GM18505 (cell line): ENCODE data around the gene NRF1.

Experiments used
- ATAC-seq: cut with Tn5 transposase; IDR thresholded peaks from one replicate; pipeline ENCODE4 v1.9.1; 2021; ENCODE audit not compliant: unreplicated experiment
- POLR2A ChIP-seq: IDR thresholded peaks from 4 replicates; pipeline ENCODE4 v1.6.1; 2011; ENCODE audit warnings: borderline replicate concordance; ENCODE audit not compliant: insufficient read depth, insufficient read length; ENCODE audit errors: extremely low read depth

The NRF1 gene

DNA sequence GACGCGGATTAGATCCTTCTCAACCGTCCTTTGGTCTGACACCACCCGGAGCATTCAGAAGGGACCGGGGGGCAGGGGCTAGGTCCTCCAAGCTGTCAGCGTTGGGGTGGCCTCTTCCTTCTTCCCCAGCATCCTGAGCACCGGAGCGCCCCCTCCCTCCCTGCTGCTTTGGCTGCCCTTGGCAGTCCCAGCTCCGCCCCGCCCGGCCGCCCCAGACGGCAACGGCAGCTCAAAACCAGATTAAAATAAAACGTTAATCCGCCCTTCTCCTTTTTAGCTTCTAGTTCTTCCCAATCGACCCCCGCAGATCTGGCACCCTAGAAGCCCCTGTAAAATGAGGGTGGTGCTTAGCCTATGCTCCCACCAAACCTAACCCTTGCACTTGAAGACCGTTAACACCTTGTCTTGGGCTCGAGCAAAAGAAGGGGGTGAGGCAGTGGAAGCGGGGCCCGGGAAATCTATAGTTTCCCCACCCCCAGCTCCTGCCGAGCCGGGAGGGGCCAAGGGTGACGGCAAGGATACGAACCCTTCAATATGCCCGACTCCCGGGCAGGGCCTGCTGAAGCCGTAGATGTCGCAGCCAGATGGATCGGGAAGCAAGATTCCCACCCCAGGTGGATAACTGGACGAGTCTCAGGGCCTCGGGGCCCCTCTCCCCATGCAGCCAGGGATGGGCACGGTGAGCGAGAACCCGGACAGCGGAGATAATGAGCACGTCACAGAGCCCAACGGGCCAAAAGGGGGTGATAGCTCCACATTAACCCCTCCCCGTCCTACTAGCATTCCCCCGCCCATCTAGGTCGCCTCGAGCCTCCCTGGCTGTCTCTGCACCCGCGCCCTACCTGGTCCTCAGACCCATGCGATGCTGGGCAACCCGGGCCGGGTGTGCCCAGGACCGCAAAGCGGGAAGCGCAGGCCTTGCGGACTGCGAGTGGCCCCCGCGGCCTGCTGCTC lies 169.7 kb downstream of the NRF1 start:
- no peak for TF ChIP-seq POLR2A
- no peak for ATAC-seq

DNA sequence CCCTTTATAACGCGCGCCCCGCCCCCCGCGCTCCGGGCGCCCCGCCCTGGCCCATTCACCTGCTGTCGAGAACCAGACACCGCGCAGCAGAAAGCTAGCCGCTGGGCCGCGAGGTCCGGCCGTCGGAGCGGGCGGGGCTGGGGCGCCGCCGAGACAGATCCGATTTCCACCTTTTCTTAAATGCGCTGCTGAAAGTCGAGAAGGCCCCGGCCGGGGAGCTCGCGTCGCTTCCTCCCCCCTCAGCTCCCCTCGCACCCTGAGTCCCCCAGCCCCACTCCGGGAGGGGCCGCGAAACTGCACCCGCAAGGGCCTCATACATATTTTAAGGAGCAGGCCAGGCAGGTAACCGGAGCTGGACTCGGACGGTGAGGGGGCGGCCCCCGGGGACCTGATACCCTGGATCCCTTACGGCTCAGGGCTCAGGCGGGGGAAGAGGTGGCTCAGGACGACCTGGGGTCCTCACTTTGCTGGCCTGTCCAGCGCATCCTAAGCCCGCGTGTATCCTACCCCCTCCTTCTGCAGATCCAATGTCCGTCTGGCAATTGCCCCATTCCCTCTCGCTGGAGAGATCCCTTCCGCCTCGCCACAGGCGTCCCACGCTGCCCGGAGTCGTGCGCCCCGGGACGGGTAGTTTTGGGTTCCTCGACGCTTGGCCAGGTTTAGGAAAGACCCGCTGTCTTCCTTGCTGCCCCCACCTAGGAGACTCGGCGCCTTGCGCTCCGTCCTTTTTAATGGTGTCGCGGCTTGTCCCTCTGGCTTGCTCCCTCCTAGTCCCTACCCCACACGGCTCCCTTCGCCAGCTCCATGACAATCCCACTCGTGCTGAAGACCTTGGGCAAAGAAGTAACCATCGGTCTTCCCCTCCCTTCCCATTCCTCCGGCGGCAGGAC lies 170.7 kb downstream of the NRF1 start:
- TF ChIP-seq POLR2A: no peak
- no peak for ATAC-seq

GRCh38 chr7:129782818-129783583 lies 171.5 kb downstream of the NRF1 start:
- TF ChIP-seq POLR2A: no peak
- ATAC-seq: no peak

- TF ChIP-seq POLR2A: no peak
- ATAC-seq: no peak
These were observed 172.0 kb downstream of the NRF1 start for GRCh38 chr7:129783584-129783919.

DNA sequence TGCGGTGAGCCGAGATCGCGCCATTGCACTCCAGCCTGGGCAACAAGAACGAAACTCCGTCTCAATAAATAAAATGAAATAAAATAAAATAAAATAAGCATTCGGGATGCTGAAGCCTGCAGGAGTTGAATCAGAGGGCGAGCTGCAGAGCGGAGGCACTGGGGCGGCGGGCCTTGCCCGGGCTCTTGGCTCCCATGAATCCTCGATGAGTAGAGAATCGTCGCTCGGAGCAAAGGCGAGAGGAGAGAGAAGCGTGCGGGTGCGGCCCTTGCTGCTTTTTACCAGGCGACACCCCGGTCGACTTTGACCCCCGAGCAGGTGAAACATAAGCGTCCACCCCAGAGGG lies 172.9 kb downstream of the NRF1 start:
- no peak for TF ChIP-seq POLR2A
- ATAC-seq: no peak

GRCh38 chr7:129784783-129785684 lies 173.5 kb downstream of the NRF1 start:
- ATAC-seq: no peak
- no peak for TF ChIP-seq POLR2A

DNA sequence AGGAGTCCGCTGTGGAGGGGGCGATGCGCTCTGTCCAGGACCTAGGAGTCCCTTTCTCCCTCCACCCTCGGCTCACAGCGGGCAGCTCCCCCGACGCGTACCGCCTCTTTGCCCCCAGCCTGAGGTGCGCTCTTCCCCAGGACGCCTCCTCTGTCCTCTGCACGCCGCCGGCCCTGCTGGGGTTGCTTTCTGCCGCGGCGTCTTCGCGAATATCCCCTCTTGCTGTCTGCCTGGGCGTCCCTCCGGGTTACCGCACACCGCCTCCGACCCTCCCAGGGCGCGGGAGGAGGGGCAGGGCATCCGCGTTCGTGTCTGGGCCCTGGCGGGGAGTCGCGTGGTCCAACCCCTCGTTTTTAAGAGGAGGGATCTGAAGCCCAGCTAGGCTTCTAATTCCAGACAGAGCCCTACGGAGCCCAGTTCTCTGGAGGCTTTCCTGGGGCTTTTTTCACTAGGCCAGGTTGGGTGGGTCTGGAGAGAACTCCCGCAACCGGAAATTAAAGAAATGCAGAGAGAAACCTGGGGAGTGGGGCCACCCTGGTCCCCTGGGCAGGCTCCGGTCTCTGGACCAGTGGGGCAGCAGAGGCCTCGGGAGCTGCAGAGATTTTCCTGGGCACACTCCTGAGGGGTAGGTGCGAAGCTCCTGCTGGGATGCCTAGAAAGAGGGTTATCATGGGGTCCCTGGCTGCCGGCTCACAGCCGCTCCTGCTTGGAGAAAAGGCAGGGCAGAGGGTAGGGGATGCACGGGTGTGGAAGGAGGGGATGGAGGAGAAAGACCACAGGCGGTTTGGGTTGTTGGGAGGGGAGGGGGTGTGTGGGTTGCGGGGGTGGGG lies 174.4 kb downstream of the NRF1 start:
- TF ChIP-seq POLR2A: no peak
- ATAC-seq: no peak

DNA sequence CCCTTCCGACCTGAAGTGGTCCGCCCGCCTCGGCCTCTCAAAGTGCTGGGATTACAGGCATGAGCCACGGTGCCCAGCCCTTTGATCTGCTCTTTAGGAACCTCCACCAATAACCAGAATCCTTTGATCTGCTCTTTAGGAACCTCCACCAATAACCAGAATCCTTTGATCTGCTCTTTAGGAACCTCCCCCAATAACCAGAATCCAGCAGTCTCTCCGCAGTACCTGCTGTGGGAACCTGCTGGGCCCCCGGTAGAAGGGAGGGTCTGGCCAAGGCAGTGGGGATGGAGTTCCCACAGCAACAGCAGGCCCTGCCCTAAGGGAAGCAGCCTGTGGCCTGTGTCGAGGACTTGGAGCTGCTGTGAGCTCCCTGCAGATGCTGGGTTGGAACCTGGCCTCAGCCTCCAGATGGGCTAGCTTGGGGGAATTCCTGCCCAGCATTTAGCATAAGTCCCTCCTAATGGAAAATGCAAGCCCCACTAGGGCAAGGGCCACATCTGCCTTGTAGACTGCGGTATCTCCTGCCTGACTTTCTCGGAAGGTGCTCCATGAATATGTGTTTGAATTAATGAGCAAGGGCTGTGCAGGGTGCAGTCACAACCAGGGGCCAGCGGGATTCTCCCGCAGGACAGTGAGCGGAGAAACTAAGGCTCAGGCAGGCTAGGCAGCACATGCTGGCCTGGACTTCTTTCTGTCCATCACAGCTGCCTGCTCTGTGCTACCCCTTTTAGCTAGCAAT lies 175.5 kb downstream of the NRF1 start:
- no peak for TF ChIP-seq POLR2A
- no peak for ATAC-seq

- no peak for ATAC-seq
- no peak for TF ChIP-seq POLR2A
These were observed 177.5 kb downstream of the NRF1 start for GRCh38 chr7:129789000-129789399.

- no peak for ATAC-seq
- TF ChIP-seq POLR2A: no peak
These were observed 178.1 kb downstream of the NRF1 start for GRCh38 chr7:129789652-129790051.

GRCh38 chr7:129790136-129790535 lies 178.6 kb downstream of the NRF1 start:
- no peak for ATAC-seq
- TF ChIP-seq POLR2A: no peak
